OCI-LY1 (cell line): ENCODE measurements around the gene GALNTL6.

ENCODE experiments used
- CTCF ChIP-seq: fragments of 200-600 bp; sonication (generic), shearing (Covaris generic); IDR thresholded peaks from 2 replicates; pipeline ENCODE4 v1.5.1; 2017; ENCODE audit warnings: mild to moderate bottlenecking, antibody characterized with exemption, low read length, moderate library complexity, mixed read lengths
- EZH2 ChIP-seq: fragments of 200-600 bp; sonication (generic), shearing (Covaris generic); IDR thresholded peaks from 2 replicates; pipeline ENCODE4 v1.8.0; 2017; ENCODE audit warnings: borderline replicate concordance, mixed run types, mild to moderate bottlenecking, antibody characterized with exemption, low read length, moderate library complexity, mixed read lengths

DNA sequence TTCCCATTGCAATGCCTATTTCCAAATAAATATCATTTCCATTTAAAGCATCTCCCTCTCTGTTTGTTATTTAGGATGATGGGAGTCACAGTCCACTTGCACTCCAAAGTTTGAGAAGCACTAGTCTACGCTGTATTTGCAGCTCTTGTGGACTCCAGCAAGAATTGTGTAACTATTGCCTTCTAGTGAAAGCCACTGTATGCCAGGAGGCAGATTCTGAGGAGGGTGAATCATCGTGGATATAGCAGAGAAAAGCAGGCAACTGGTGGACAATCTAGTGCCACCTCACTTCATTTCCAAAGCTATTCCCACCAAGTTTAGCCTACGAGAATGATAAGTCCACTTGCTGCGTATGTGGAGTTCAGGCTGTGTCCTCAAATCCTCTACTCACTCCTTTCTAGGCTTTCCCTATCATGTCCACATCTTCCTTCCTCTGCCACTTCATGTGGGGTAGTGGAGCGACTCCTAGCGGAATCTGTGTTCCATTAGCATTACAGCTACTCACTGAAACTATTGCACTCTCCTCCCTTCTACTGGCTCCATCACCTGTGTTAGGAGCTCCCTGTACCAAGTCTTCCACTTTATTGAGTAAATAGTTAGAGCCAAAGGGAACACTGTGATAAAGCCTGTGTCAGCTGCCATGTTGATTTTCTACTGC is 853.6 kb downstream of the GALNTL6 start:
- TF ChIP-seq CTCF (no peak), EZH2 (no peak)
